Lung (tissue), 12 donors: ENCODE results near the gene ADAT2. TPM values are rescaled to one million over a fixed set of nuclear protein-coding genes. Genes with fewer than 3 reads are reported as not detected.

ENCODE experiments used
- ATAC-seq: fragments of 200-7000 bp; cut with Tn5 transposase; one replicate; pipeline ENCODE4 v1.9.1; 2020; ENCODE audit warnings: moderate number of reproducible peaks; ENCODE audit not compliant: insufficient read depth, low FRiP score
- DNase-seq, 3 donors: peaks; one replicate each; pipeline ENCODE4 v3.0.0-alpha.2; 2013 to 2017
- H3K27ac ChIP-seq, 2 donors: one replicate each; pipeline ENCODE4 v1.5.1; 2013; ENCODE audit warnings: mild to moderate bottlenecking in 2 of 2, moderate library complexity in 2 of 2, control low read depth in 1 of 2, inconsistent platforms in 1 of 2, low read depth in 1 of 2, low read length in 1 of 2
- H3K27me3 ChIP-seq, 3 donors: one replicate each; pipeline ENCODE4 v1.5.1; 2013; ENCODE audit warnings: low read length in 2 of 3; ENCODE audit not compliant: control insufficient read depth in 3 of 3, insufficient read depth in 3 of 3
- H3K36me3 ChIP-seq, 4 donors: one replicate each; pipeline ENCODE4 v1.5.1; 2013; ENCODE audit warnings: low read length in 4 of 4, mild to moderate bottlenecking in 1 of 4, moderate library complexity in 1 of 4; ENCODE audit not compliant: control insufficient read depth in 4 of 4, insufficient read depth in 4 of 4
- H3K4me1 ChIP-seq, 5 donors: one replicate each; pipeline ENCODE4 v1.5.1; 2013; ENCODE audit warnings: low read length in 5 of 5, mild to moderate bottlenecking in 2 of 5, moderate library complexity in 1 of 5; ENCODE audit not compliant: control insufficient read depth in 5 of 5, insufficient read depth in 5 of 5
- H3K4me3 ChIP-seq: one replicate; pipeline ENCODE4 v1.5.1; 2013; ENCODE audit warnings: mild to moderate bottlenecking, control low read depth, moderate library complexity
- H3K9ac ChIP-seq, 2 donors: one replicate each; pipeline ENCODE4 v1.5.1; 2013; ENCODE audit warnings: low read length in 2 of 2, control low read depth in 1 of 2; ENCODE audit not compliant: insufficient read depth in 1 of 2
- H3K9me3 ChIP-seq, 4 donors: one replicate each; pipeline ENCODE4 v1.5.1; 2013; ENCODE audit warnings: low read length in 3 of 4, mild to moderate bottlenecking in 1 of 4, moderate library complexity in 1 of 4; ENCODE audit not compliant: control insufficient read depth in 4 of 4, insufficient read depth in 3 of 4
- CTCF ChIP-seq: IDR thresholded peaks from 2 replicates; pipeline ENCODE4 v1.5.1; 2012; ENCODE audit warnings: mild to moderate bottlenecking; ENCODE audit errors: control extremely low read depth, extremely low read depth
- WGBS, 2 donors: extraction: QIAGEN DNeasy Blood & Tissue Kit; methylation state at CpG; one replicate each; pipeline ENCODE4 v1.1.7; 2013; 5-methylcytosine and 5-hydroxymethylcytosine counted together
- polyA plus RNA-seq, 2 donors: library from polyadenylated mRNA; stranded (reverse); fragments of 200-250 nt; gene quantifications; one replicate each; pipeline ENCODE4 v1.2.1, GENCODE V29; 2013
- total RNA-seq, 2 donors: library from RNA; depleted of rRNA in 1 of 2; stranded (reverse); fragments of >200 nt in 1 of 2; gene quantifications; one replicate each; pipeline ENCODE4 v1.2.1, GENCODE V29; 2014 to 2021
- donor health status: control.
- donor health status: control.
- donor health status: Bipolar disorder and iron deficiency.
- donor health status: healthy.
- donor health status: DM: yes; HTN: yes; CAD: no.

ADAT2 gene
- total and polyA plus RNA-seq, 4 donors: 3.9 to 11.1 (median 8.6) TPM

DNA sequence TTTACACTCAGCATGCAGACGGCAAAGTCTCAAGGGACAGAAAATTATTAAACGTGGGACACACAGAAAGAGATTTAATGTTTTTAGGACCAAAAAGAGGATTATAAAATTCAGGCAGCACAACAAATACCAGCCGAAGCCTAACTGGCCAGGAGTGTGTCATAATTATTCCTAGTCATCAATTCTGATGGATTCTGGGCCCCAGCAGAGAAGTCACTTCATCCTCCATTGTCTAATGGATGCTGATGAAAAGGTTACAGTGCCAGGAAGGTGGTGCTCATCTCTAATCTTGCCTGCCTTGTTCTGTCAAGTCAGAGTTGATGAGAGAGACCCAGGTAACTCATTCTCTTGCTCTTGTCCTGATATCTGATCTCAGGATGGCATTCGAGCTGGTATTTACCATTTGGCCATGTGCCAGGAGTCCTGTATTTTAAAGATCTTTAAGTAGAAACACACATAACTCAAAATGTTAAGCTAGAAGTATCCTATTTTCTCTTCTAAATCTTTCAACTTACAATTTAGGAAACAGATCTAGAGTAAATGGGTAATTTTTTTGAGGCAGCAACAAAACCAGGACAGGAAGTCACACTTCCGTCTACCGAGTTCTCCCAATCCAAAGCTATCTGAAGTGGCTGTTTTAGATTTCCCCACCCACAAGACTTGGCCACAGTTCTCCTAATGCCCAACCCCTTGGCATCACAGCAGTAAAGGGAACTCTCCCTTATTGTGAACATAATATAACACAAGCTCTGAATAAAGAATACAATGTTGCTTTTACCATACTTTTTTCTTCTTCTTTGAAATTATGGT lies 50.0 kb downstream of the ADAT2 start:
- Histone ChIP-seq H3K36me3 (no peaks in the 10 kb centered on the region), H3K27me3 (no peaks in the 10 kb centered on the region), H3K4me1 (peaks cover 0 to 31% (median 8%) of the 10 kb centered on the region in 5 donors), H3K27ac (peak overlapping the region in 1 of 2 donors; percentile 79), H3K4me3 (no peak overlapping the region), H3K9me3 (no peaks in the 10 kb centered on the region), H3K9ac (no peak overlapping the region)
- TF ChIP-seq CTCF: no peak
- DNase-seq: peak in 2 of 3 donors; percentile 47 to 74
- WGBS, 2 donors: 42 to 46% methylated on average over 6 of the region's 6 CpGs
- peak; percentile 64 for ATAC-seq

- DNase-seq (peak in 2 of 3 donors; percentile 36 to 49), ATAC-seq (no peak)
- H3K27me3 ChIP-seq: no peaks in the 10 kb centered on the region
- no peak overlapping the region for H3K9ac ChIP-seq
- no peaks in the 10 kb centered on the region for H3K9me3 ChIP-seq
- no peaks in the 10 kb centered on the region for H3K36me3 ChIP-seq
- no peak overlapping the region for H3K27ac ChIP-seq
- H3K4me3 ChIP-seq: no peak overlapping the region
- no peak for TF ChIP-seq CTCF
- WGBS, 2 donors: 84 to 85% methylated on average over 7 of the region's 7 CpGs
- peaks cover 0 to 31% (median 8%) of the 10 kb centered on the region in 5 donors for H3K4me1 ChIP-seq
Observed at GRCh38 chr6:143399775-143400174, 50.7 kb downstream of the ADAT2 start.

DNA sequence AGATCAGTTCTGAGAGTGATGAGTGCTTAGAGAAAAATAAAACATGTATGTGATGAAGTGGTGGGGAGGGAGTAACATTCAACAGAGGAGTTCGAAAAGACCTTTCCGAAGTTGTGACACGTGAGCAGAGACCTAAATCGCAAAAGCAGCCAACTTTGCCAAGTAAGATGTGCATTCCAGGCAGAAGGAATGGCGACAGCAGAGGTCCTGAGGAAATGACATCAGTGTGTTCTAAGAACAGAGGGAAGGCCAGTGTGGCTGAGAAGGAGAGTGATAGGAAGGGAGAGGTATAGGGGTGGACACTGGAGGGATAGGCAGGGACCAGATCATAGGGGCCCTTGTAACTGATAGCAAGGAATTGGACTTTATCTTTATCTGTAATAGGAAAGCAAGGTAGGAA lies 51.3 kb downstream of the ADAT2 start:
- TF ChIP-seq CTCF: no peak
- Histone ChIP-seq H3K4me3 (no peak overlapping the region), H3K9ac (no peak overlapping the region), H3K27ac (no peak overlapping the region), H3K9me3 (no peaks in the 10 kb centered on the region), H3K4me1 (peaks cover 0 to 31% (median 8%) of the 10 kb centered on the region in 5 donors), H3K36me3 (no peaks in the 10 kb centered on the region), H3K27me3 (no peaks in the 10 kb centered on the region)
- ATAC-seq (no peak), DNase-seq (no peak)
- 79 to 92% methylated on average over 5 of the region's 5 CpGs for WGBS, 2 donors
